Left renal pelvis (tissue), 4 donors: ENCODE measurements around the gene HEMK1. TPM values are rescaled to one million over a fixed set of nuclear protein-coding genes. Genes with fewer than 3 reads are reported as not detected.

Experiments used
- DNase-seq, 4 donors: peaks; one replicate each; pipeline ENCODE4 v3.0.0-alpha.2; 2013; ENCODE audit warnings: low read depth in 4 of 4, low spot score in 3 of 4
- polyA plus RNA-seq, 4 donors: library from polyadenylated mRNA; unstranded; fragments of 120-200 nt; gene quantifications; one replicate each; pipeline ENCODE4 v1.2.1, GENCODE V29; 2013; ENCODE audit not compliant: insufficient read length in 4 of 4

Gene HEMK1
- polyA plus RNA-seq, 4 donors, result 18.8 to 28.2 (median 20.9) TPM

- no peak for DNase-seq
These were observed 29.9 kb downstream of the HEMK1 start for GRCh38 chr3:50599115-50599715.

- no peak for DNase-seq
These were observed 30.4 kb downstream of the HEMK1 start for GRCh38 chr3:50599716-50600118.

GRCh38 chr3:50600141-50600753 lies 30.9 kb downstream of the HEMK1 start:
- DNase-seq, result no peak

- DNase-seq, result peak; percentile 81 to 91 (median 89)
These were observed 31.7 kb downstream of the HEMK1 start for GRCh38 chr3:50600841-50601591.

- no peak for DNase-seq
These were observed 33.4 kb downstream of the HEMK1 start for GRCh38 chr3:50602595-50603191.

- no peak for DNase-seq
These were observed 34.2 kb downstream of the HEMK1 start for GRCh38 chr3:50603261-50604109.

- DNase-seq, result no peak
These were observed 34.8 kb downstream of the HEMK1 start for GRCh38 chr3:50604110-50604621.

GRCh38 chr3:50604628-50605588 lies 35.6 kb downstream of the HEMK1 start:
- no peak for DNase-seq

- no peak for DNase-seq
These were observed 36.6 kb downstream of the HEMK1 start for GRCh38 chr3:50605901-50606326.

- no peak for DNase-seq
These were observed 37.3 kb downstream of the HEMK1 start for GRCh38 chr3:50606596-50606995.

- no peak for DNase-seq
These were observed 38.2 kb downstream of the HEMK1 start for GRCh38 chr3:50607271-50608091.

- DNase-seq, result no peak
These were observed 39.0 kb downstream of the HEMK1 start for GRCh38 chr3:50608278-50608677.

GRCh38 chr3:50609071-50609762 lies 39.9 kb downstream of the HEMK1 start:
- DNase-seq, result no peak

GRCh38 chr3:50609763-50610085 lies 40.4 kb downstream of the HEMK1 start:
- DNase-seq, result no peak

GRCh38 chr3:50610181-50610971 lies 41.1 kb downstream of the HEMK1 start:
- no peak for DNase-seq

GRCh38 chr3:50610992-50611463 lies 41.7 kb downstream of the HEMK1 start:
- DNase-seq, result no peak
